Bronchial epithelial cell (primary cell): Measurements from ENCODE around the gene NDST3. TPM values are rescaled to one million over a fixed set of nuclear protein-coding genes. Genes with fewer than 3 reads are reported as not detected.

ENCODE experiments used
- DNase-seq: peaks from one replicate; pipeline ENCODE4 v3.0.0-alpha.2; 2010; ENCODE audit warnings: low read depth
- FAIRE-seq: peaks from 2 replicates; lab custom pipeline; 2011; peaks lifted over from hg19 to GRCh38; lab: Jason Lieb, UNC
- H3K27me3 ChIP-seq: 2 replicates; pipeline ENCODE4 v1.5.1; 2011; ENCODE audit warnings: low read length; ENCODE audit not compliant: control insufficient read depth, insufficient read depth
- H3K36me3 ChIP-seq: 2 replicates; pipeline ENCODE4 v1.5.1; 2011; ENCODE audit warnings: low read length; ENCODE audit not compliant: control insufficient read depth, insufficient read depth
- H3K4me3 ChIP-seq: 2 replicates; pipeline ENCODE4 v1.5.1; 2011; ENCODE audit warnings: mild to moderate bottlenecking, low read depth, low read length, control low read depth
- total RNA-seq: library from RNA; depleted of rRNA; stranded (reverse); fragments of >200 nt; gene quantifications from 2 replicates; pipeline ENCODE4 v1.2.1, GENCODE V29; 2014
- TF ChIP-seq, protein P1 (sequence below): IDR thresholded peaks from 2 replicates; pipeline ENCODE4 v1.5.1; 2011; ENCODE audit warnings: mild to moderate bottlenecking, moderate library complexity, low read length, control low read depth, inconsistent platforms; ENCODE audit not compliant: insufficient read depth, severe bottlenecking

The NDST3 gene
- total RNA-seq, 1 donor from 2014 or later, result not detected

- TF ChIP-seq, protein P1, sequence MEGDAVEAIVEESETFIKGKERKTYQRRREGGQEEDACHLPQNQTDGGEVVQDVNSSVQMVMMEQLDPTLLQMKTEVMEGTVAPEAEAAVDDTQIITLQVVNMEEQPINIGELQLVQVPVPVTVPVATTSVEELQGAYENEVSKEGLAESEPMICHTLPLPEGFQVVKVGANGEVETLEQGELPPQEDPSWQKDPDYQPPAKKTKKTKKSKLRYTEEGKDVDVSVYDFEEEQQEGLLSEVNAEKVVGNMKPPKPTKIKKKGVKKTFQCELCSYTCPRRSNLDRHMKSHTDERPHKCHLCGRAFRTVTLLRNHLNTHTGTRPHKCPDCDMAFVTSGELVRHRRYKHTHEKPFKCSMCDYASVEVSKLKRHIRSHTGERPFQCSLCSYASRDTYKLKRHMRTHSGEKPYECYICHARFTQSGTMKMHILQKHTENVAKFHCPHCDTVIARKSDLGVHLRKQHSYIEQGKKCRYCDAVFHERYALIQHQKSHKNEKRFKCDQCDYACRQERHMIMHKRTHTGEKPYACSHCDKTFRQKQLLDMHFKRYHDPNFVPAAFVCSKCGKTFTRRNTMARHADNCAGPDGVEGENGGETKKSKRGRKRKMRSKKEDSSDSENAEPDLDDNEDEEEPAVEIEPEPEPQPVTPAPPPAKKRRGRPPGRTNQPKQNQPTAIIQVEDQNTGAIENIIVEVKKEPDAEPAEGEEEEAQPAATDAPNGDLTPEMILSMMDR, result no peak
- H3K4me3 ChIP-seq, result no peak overlapping the region
- H3K36me3 ChIP-seq, result no peaks in the 10 kb centered on the region
- FAIRE-seq, result no peak
- peak; percentile 39 for DNase-seq
- H3K27me3 ChIP-seq, result no peaks in the 10 kb centered on the region
Measured at GRCh38 chr4:118032691-118033090, 1.6 kb upstream of the NDST3 start.

- FAIRE-seq (no peak), DNase-seq (peak; percentile 7)
- Histone ChIP-seq H3K4me3 (peak overlapping the region; percentile 32), H3K36me3 (no peaks in the 10 kb centered on the region), H3K27me3 (no peaks in the 10 kb centered on the region)
- TF ChIP-seq, protein P1, result no peak
Measured at GRCh38 chr4:118033148-118034052, 886 bp upstream of the NDST3 start.

GRCh38 chr4:118035309-118035708 is 1.0 kb downstream of the NDST3 start:
- FAIRE-seq (no peak), DNase-seq (no peak)
- TF ChIP-seq, protein P1, result no peak
- Histone ChIP-seq H3K36me3 (no peaks in the 10 kb centered on the region), H3K27me3 (no peaks in the 10 kb centered on the region), H3K4me3 (no peak overlapping the region)

- H3K36me3 ChIP-seq, result no peaks in the 10 kb centered on the region
- TF ChIP-seq, protein P1, result no peak
- no peak overlapping the region for H3K4me3 ChIP-seq
- no peaks in the 10 kb centered on the region for H3K27me3 ChIP-seq
- DNase-seq (no peak), FAIRE-seq (no peak)
Measured at GRCh38 chr4:118036336-118036735, 2.0 kb downstream of the NDST3 start.

GRCh38 chr4:118037955-118038354 is 3.7 kb downstream of the NDST3 start:
- no peak for DNase-seq
- TF ChIP-seq, protein P1, result no peak
- Histone ChIP-seq H3K4me3 (no peak overlapping the region), H3K27me3 (no peaks in the 10 kb centered on the region), H3K36me3 (no peaks in the 10 kb centered on the region)
- no peak for FAIRE-seq
